ENCODE measurements around the gene SLC26A5.

SLC26A5 gene

GRCh38 chr7:103398483-103399127 lies 47.4 kb downstream of the SLC26A5 start:
- no peak for DNase-seq

- no peak for DNase-seq
Observed at GRCh38 chr7:103396471-103396870, 49.5 kb downstream of the SLC26A5 start.

- no peak for DNase-seq
Observed at GRCh38 chr7:103395071-103395470, 50.9 kb downstream of the SLC26A5 start.

GRCh38 chr7:103394566-103394965 lies 51.4 kb downstream of the SLC26A5 start:
- DNase-seq = no peak

GRCh38 chr7:103391976-103392375 lies 54.0 kb downstream of the SLC26A5 start:
- no peak for DNase-seq

- DNase-seq = no peak
Observed at GRCh38 chr7:103391150-103391549, 54.9 kb downstream of the SLC26A5 start.

GRCh38 chr7:103389263-103389662 lies 56.7 kb downstream of the SLC26A5 start:
- DNase-seq = no peak

GRCh38 chr7:103388469-103389140 lies 57.4 kb downstream of the SLC26A5 start:
- DNase-seq = no peak

GRCh38 chr7:103387242-103387641 lies 58.8 kb downstream of the SLC26A5 start:
- DNase-seq = no peak

- no peak for DNase-seq
Observed at GRCh38 chr7:103382032-103382402, 64.0 kb downstream of the SLC26A5 start.

- DNase-seq = no peak
Observed at GRCh38 chr7:103381280-103382031, 64.6 kb downstream of the SLC26A5 start.

GRCh38 chr7:103380395-103381191 lies 65.4 kb downstream of the SLC26A5 start:
- DNase-seq = no peak

GRCh38 chr7:103379270-103379975 lies 66.6 kb downstream of the SLC26A5 start:
- DNase-seq = no peak

GRCh38 chr7:103373866-103374643 lies 72.0 kb downstream of the SLC26A5 start:
- DNase-seq = no peak

- no peak for DNase-seq
Observed at GRCh38 chr7:103369432-103369831, 76.6 kb downstream of the SLC26A5 start.

- no peak for DNase-seq
Observed at GRCh38 chr7:103349805-103350204, 96.2 kb downstream of the SLC26A5 start.

- no peak for DNase-seq
Observed at GRCh38 chr7:103348959-103349358, 97.0 kb downstream of the SLC26A5 start.

- DNase-seq = no peak
Observed at GRCh38 chr7:103348452-103348851, 97.6 kb downstream of the SLC26A5 start.

- DNase-seq = peak; percentile 66 to 81
Observed at GRCh38 chr7:103347507-103348267, 98.3 kb downstream of the SLC26A5 start, which contains the start of gene PSMC2. Gene PSMC2, plus strand, starts transcription at chr7:103347643. Its CDS starts 69 bp downstream, at chr7:103347712.

- DNase-seq = no peak
Observed at GRCh38 chr7:103346396-103346795, 99.6 kb downstream of the SLC26A5 start.
